ENCODE measurements around the gene ST3GAL3. TPM values are rescaled to one million over a fixed set of nuclear protein-coding genes. Genes with fewer than 3 reads are reported as not detected.

ST3GAL3 gene
- total and polyA plus RNA-seq, 2 of the 13 experiments (the other 11 are each of a cell fraction or from before 2014, with no cell fraction given), result 5.1 to 8.1 TPM

DNA sequence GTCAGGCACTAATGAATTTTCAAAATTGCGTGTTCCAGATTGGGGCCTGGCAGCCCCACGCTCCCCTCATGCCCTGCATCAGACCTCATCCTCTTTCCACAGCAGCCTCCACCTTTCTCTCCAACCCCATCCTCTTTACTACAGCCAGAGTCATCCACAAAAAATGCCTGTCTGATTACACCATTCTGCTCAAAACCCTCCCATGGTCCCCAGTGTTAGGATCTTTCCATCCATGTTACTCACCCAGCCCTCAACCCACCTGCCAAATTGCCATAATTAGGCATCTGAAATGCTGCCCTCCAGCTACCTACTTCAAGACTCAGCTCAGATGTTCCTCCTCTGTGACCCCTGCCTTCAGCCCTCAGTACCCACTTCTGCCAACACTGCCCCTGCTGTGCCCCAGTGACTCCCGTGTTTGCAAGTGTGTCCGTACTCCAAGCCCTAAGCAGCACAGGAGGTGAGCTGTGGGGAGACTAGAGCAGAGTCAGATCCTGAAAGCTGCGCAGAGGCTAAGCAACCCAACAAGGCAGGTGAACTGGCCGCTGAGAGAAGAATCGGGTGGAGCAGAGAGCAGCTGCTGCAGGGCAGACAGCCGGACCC, 225.6 kb downstream of the ST3GAL3 start (continued):
- TF ChIP-seq, protein P1, sequence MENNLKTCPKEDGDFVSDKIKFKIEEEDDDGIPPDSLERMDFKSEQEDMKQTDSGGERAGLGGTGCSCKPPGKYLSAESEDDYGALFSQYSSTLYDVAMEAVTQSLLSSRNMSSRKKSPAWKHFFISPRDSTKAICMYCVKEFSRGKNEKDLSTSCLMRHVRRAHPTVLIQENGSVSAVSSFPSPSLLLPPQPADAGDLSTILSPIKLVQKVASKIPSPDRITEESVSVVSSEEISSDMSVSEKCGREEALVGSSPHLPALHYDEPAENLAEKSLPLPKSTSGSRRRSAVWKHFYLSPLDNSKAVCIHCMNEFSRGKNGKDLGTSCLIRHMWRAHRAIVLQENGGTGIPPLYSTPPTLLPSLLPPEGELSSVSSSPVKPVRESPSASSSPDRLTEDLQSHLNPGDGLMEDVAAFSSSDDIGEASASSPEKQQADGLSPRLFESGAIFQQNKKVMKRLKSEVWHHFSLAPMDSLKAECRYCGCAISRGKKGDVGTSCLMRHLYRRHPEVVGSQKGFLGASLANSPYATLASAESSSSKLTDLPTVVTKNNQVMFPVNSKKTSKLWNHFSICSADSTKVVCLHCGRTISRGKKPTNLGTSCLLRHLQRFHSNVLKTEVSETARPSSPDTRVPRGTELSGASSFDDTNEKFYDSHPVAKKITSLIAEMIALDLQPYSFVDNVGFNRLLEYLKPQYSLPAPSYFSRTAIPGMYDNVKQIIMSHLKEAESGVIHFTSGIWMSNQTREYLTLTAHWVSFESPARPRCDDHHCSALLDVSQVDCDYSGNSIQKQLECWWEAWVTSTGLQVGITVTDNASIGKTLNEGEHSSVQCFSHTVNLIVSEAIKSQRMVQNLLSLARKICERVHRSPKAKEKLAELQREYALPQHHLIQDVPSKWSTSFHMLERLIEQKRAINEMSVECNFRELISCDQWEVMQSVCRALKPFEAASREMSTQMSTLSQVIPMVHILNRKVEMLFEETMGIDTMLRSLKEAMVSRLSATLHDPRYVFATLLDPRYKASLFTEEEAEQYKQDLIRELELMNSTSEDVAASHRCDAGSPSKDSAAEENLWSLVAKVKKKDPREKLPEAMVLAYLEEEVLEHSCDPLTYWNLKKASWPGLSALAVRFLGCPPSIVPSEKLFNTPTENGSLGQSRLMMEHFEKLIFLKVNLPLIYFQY (CRISPR knock-in tag; IDR thresholded peaks at IDR 0.05; ENCODE audit: borderline replicate concordance), result no peak
- TF ChIP-seq KDM1A (CRISPR knock-in tag; IDR thresholded peaks at IDR 0.05), result no peak
- no peak for TF ChIP-seq MYC (CRISPR knock-in tag; IDR thresholded peaks at IDR 0.05; ENCODE audit: borderline replicate concordance)
- no peak for TF ChIP-seq ASH2L (IDR thresholded peaks at IDR 0.05; ENCODE audit: insufficient read length, low read depth, low read length)
- no peak for TF ChIP-seq KLF9 (CRISPR knock-in tag; IDR thresholded peaks at IDR 0.05; ENCODE audit: low read depth)
- TF ChIP-seq ZNF468 (CRISPR knock-in tag; IDR thresholded peaks at IDR 0.05), result no peak
- TF ChIP-seq JUNB (CRISPR knock-in tag; IDR thresholded peaks at IDR 0.05; ENCODE audit: borderline replicate concordance), result no peak
- TF ChIP-seq, protein P2, sequence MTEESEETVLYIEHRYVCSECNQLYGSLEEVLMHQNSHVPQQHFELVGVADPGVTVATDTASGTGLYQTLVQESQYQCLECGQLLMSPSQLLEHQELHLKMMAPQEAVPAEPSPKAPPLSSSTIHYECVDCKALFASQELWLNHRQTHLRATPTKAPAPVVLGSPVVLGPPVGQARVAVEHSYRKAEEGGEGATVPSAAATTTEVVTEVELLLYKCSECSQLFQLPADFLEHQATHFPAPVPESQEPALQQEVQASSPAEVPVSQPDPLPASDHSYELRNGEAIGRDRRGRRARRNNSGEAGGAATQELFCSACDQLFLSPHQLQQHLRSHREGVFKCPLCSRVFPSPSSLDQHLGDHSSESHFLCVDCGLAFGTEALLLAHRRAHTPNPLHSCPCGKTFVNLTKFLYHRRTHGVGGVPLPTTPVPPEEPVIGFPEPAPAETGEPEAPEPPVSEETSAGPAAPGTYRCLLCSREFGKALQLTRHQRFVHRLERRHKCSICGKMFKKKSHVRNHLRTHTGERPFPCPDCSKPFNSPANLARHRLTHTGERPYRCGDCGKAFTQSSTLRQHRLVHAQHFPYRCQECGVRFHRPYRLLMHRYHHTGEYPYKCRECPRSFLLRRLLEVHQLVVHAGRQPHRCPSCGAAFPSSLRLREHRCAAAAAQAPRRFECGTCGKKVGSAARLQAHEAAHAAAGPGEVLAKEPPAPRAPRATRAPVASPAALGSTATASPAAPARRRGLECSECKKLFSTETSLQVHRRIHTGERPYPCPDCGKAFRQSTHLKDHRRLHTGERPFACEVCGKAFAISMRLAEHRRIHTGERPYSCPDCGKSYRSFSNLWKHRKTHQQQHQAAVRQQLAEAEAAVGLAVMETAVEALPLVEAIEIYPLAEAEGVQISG (CRISPR knock-in tag; IDR thresholded peaks at IDR 0.05), result no peak
- TF ChIP-seq MAZ (IDR thresholded peaks at IDR 0.05; ENCODE audit: borderline replicate concordance, low read depth, low read length), result no peak
- TF ChIP-seq MAZ (CRISPR knock-in tag; IDR thresholded peaks at IDR 0.05; ENCODE audit: low read depth), result no peak
- no peak for TF ChIP-seq ZIK1 (CRISPR knock-in tag; IDR thresholded peaks at IDR 0.05; ENCODE audit: borderline replicate concordance, low read depth)
- TF ChIP-seq, protein P3, sequence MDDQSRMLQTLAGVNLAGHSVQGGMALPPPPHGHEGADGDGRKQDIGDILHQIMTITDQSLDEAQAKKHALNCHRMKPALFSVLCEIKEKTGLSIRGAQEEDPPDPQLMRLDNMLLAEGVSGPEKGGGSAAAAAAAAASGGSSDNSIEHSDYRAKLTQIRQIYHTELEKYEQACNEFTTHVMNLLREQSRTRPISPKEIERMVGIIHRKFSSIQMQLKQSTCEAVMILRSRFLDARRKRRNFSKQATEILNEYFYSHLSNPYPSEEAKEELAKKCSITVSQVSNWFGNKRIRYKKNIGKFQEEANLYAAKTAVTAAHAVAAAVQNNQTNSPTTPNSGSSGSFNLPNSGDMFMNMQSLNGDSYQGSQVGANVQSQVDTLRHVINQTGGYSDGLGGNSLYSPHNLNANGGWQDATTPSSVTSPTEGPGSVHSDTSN (CRISPR knock-in tag; IDR thresholded peaks at IDR 0.05; ENCODE audit: borderline replicate concordance), result no peak
- TF ChIP-seq, protein P4, sequence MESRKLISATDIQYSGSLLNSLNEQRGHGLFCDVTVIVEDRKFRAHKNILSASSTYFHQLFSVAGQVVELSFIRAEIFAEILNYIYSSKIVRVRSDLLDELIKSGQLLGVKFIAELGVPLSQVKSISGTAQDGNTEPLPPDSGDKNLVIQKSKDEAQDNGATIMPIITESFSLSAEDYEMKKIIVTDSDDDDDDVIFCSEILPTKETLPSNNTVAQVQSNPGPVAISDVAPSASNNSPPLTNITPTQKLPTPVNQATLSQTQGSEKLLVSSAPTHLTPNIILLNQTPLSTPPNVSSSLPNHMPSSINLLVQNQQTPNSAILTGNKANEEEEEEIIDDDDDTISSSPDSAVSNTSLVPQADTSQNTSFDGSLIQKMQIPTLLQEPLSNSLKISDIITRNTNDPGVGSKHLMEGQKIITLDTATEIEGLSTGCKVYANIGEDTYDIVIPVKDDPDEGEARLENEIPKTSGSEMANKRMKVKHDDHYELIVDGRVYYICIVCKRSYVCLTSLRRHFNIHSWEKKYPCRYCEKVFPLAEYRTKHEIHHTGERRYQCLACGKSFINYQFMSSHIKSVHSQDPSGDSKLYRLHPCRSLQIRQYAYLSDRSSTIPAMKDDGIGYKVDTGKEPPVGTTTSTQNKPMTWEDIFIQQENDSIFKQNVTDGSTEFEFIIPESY (CRISPR knock-in tag; IDR thresholded peaks at IDR 0.05), result no peak
- no peak for TF ChIP-seq POLR2AphosphoS5 (IDR thresholded peaks at IDR 0.05; ENCODE audit: low read depth, low read length)
- peak; percentile 5 for TF ChIP-seq ZNF883 (CRISPR knock-in tag; IDR thresholded peaks at IDR 0.05; ENCODE audit: not compliant biosample characterization)

Data from HepG2 (cell line).